HG03060 (cell line): ENCODE measurements around the gene TEC.
"Not testable (repeated sequence)": the region's sequence is repeated elsewhere in the genome, so short reads cannot be mapped to it uniquely, and the experiment has no call there.

Experiments
- ATAC-seq: cut with Tn5 transposase; IDR thresholded peaks from one replicate; pipeline ENCODE4 v1.9.1; 2021; ENCODE audit warnings: low read depth, moderate number of reproducible peaks; ENCODE audit not compliant: unreplicated experiment

The TEC gene

DNA sequence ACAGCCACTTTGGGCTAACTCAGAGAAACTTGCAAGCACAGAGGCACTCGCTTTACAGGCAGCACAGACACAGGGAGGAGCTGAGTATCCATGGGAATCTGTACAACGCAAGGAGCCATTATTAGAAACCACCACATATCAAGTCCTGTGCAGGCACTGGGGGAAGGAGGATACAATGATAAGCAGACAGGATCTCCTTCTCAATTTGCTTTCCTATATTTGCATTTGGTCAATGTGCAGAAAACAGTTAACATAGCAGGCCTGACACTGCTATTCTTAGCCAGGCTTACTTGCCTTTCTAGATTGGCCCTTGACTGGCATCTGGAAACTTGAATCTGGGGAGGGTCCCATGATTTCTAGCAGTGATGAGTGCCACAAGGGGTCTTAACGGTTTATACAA, 65.8 kb downstream of the TEC start:
- ATAC-seq: peak; percentile 19

GRCh38 chr4:48197643-48198237, 71.9 kb downstream of the TEC start:
- no peak for ATAC-seq

GRCh38 chr4:48196758-48197504, 72.7 kb downstream of the TEC start:
- ATAC-seq: peak; percentile 64

- ATAC-seq: no peak
Observed at GRCh38 chr4:48195853-48196252, 73.8 kb downstream of the TEC start.

GRCh38 chr4:48195374-48195773, 74.3 kb downstream of the TEC start:
- no peak for ATAC-seq

DNA sequence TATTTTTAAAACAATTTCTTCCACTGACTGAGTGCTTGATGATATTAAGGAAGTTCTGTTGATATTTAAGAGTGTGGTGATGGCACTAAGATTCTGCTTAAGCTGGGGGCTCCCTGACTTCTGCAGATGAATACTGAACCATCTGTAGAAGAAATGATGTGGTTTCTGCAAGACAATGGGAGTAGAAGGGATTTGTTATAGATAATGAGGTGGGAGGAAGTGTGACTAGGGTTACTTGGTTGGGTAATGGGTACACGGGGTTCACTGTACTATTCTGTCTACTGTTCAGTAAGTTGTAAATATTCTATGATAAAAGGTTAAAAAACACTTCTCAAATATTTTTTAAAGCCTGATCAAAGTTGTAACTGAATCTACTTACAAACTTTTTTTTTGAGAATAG, 74.7 kb downstream of the TEC start:
- ATAC-seq: no peak

DNA sequence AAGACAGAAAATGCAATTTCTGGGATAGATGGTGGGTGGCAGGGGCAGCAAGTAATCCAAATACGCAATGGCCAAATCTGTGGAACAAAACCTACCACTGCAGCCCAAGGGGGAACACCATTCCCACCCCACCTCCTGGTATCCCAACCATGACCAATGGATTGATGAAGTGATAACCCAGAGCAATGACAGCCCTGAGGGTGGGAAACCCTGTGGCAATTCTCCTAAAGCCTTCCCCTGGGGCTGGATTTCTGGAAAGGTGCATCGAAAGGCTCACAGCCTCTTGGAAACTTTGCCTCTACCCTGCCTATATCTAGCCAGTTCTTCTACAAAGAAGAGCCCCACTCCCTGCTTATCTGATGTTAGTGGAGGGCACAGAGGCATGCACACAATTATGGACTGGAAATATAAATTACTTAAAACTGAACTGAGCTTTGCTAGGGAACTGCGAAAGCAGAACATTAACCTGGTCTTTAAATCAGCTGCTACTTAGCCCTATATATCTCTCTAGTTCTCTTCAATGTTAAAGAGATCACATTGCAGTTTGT, 75.6 kb downstream of the TEC start:
- no peak for ATAC-seq

DNA sequence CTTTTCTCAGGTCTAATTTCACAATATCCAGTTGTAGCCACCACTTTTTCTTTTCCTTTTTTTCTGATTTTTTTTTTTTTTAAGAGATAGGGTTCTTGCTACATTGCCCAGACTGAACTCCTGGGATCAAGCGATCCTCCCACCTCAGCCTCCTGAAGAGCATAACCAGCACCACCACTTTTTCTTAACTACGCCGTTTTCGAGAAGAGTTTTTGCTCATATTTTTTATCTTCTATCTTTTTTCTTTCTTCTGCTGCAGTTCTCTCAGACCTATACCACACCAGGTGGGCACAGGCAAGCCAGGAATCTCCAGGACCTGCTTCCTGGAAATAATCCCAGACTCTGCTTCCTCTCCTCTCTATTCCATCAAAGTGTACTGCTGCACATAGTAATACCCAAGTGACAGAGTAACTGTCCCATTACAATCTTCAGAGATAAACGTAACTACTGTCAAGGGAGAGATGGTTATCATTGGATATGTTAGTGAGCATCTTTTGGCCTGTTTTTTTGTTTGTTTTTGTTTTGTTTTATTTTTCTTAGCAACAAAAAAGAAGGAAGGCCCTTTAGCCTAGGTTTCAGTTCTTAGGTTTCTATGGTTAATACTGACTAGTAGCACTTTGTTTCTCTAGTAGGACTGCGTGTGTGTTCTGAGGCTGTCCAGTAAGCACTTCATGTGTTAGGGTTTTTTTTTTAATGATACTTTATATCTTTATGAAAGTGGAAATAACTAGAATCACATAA, 76.4 kb downstream of the TEC start:
- no peak for ATAC-seq

- no peak for ATAC-seq
Observed at GRCh38 chr4:48191758-48192157, 77.9 kb downstream of the TEC start.

GRCh38 chr4:48190839-48191238, 78.8 kb downstream of the TEC start:
- ATAC-seq: no peak

DNA sequence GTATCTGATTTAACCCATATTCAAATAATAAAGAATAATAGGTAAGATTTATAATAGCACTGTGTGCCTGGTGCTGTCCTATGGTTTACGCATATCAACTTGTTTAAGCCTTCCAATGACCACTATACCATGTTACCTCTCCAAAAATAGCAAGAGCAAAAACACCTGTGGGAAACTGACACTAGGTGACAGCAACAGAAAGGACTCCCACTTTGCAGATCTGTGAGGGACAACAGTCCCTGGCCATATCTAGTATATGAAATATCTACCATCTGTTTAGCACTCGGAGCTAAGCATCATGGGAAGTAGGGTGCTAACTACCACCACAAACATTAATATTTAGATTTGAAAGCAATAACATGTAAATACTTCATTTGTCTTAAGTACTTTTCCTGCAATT, 79.9 kb downstream of the TEC start:
- ATAC-seq: no peak

GRCh38 chr4:48188390-48188789, 81.2 kb downstream of the TEC start:
- no peak for ATAC-seq

- ATAC-seq: no peak
Observed at GRCh38 chr4:48187813-48188212, 81.8 kb downstream of the TEC start.

- not testable (repeated sequence) for ATAC-seq
Observed at GRCh38 chr4:48187066-48187465, 82.6 kb downstream of the TEC start.

GRCh38 chr4:48186394-48186793, 83.2 kb downstream of the TEC start:
- ATAC-seq: not testable (repeated sequence)

GRCh38 chr4:48184882-48185281, 84.8 kb downstream of the TEC start:
- ATAC-seq: no peak

- ATAC-seq: no peak
Observed at GRCh38 chr4:48180234-48180633, 89.4 kb downstream of the TEC start.

- no peak for ATAC-seq
Observed at GRCh38 chr4:48178931-48179330, 90.7 kb downstream of the TEC start.

DNA sequence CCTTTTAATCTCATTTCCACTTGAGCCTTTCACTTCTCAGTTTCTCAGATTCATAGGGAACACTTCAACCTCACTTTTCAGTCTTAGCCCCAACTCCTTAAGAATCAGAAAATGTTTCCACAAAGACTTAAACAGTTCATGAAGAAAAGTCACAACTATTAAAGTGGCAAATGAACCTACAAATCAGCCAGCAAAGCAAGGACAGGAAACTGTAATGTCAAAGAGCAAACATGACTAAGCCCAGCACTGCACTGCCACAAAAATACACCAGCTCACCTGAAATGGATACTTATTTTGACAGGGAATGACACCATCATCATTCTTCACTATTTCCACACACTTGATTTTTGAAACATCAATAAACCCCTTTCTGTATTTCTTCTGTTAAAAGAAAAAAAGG, 93.8 kb downstream of the TEC start:
- ATAC-seq: no peak

DNA sequence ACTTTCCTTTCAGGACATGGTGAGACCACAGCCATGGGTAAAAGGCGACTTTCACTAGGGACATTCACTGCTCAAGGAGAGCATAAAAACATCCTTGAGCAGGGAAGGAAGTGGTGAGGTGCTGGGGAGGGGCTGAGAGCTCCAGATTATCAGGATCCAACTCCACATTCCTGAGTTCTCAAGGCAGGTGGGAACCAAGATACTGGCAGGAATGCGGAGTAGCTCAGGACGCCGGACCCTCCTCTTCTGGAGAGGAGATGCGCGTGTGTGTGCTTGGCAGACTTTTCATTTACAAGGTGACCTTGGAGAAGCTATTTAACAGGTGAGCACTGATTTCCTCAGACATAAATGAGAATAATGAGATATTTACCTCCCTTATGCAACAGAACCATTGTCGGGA, 94.3 kb downstream of the TEC start:
- no peak for ATAC-seq
